ENCODE measurements around the gene PTTG1.

Gene PTTG1

GRCh38 chr5:160473681-160474080 lies 52.0 kb downstream of the PTTG1 start:
- H3K36me3 ChIP-seq (ENCODE audit: insufficient read depth, low read length), result no peaks in the 10 kb centered on the region
- H3K27me3 ChIP-seq (ENCODE audit: insufficient read depth, low read length), result no peaks in the 10 kb centered on the region
- H2AFZ ChIP-seq (ENCODE audit: low read length, unreplicated experiment), result no peak overlapping the region
- peaks cover 41% of the 10 kb centered on the region for H3K4me1 ChIP-seq (ENCODE audit: control insufficient read depth, insufficient read depth, low read length, unreplicated experiment)
- no peak overlapping the region for H3K27ac ChIP-seq (ENCODE audit: low read depth, low read length)
- peaks cover 37% of the 10 kb centered on the region for H3K79me2 ChIP-seq (ENCODE audit: control insufficient read depth, insufficient read depth, low read length, unreplicated experiment)
- H3K4me3 ChIP-seq (ENCODE audit: low read depth, low read length), result no peak overlapping the region

DNA sequence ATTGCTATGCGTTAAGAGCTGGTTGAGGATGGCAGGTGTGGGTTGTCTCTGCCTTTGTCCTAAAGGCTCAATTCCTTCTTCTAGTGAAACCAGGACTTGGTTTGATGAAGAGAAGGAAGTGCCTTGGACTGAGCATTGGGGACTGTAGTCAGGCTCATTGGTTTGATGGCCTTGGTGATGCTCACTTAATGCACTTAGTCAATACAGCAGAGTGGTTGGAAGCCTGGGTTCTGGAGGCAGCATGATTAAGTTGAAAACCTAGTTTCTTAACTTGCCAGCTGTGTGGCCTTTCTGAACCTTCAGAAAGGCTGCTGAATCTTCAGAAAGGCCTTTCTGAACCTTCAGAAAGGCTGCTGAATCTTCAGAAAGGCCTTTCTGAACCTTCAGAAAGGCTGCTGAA lies 52.4 kb downstream of the PTTG1 start:
- H3K4me1 ChIP-seq (ENCODE audit: control insufficient read depth, insufficient read depth, low read length, unreplicated experiment), result peaks cover 42% of the 10 kb centered on the region
- H3K4me3 ChIP-seq (ENCODE audit: low read depth, low read length), result no peak overlapping the region
- H3K36me3 ChIP-seq (ENCODE audit: insufficient read depth, low read length), result no peaks in the 10 kb centered on the region
- no peak overlapping the region for H2AFZ ChIP-seq (ENCODE audit: low read length, unreplicated experiment)
- peaks cover 35% of the 10 kb centered on the region for H3K79me2 ChIP-seq (ENCODE audit: control insufficient read depth, insufficient read depth, low read length, unreplicated experiment)
- H3K27me3 ChIP-seq (ENCODE audit: insufficient read depth, low read length), result no peaks in the 10 kb centered on the region
- H3K27ac ChIP-seq (ENCODE audit: low read depth, low read length), result no peak overlapping the region

- no peak overlapping the region for H3K4me3 ChIP-seq (ENCODE audit: low read depth, low read length)
- H2AFZ ChIP-seq (ENCODE audit: low read length, unreplicated experiment), result no peak overlapping the region
- no peak overlapping the region for H3K27ac ChIP-seq (ENCODE audit: low read depth, low read length)
- no peaks in the 10 kb centered on the region for H3K27me3 ChIP-seq (ENCODE audit: insufficient read depth, low read length)
- peaks cover 22% of the 10 kb centered on the region for H3K79me2 ChIP-seq (ENCODE audit: control insufficient read depth, insufficient read depth, low read length, unreplicated experiment)
- no peaks in the 10 kb centered on the region for H3K36me3 ChIP-seq (ENCODE audit: insufficient read depth, low read length)
- peaks cover 45% of the 10 kb centered on the region for H3K4me1 ChIP-seq (ENCODE audit: control insufficient read depth, insufficient read depth, low read length, unreplicated experiment)
Observed at GRCh38 chr5:160475864-160476438, 54.3 kb downstream of the PTTG1 start.

DNA sequence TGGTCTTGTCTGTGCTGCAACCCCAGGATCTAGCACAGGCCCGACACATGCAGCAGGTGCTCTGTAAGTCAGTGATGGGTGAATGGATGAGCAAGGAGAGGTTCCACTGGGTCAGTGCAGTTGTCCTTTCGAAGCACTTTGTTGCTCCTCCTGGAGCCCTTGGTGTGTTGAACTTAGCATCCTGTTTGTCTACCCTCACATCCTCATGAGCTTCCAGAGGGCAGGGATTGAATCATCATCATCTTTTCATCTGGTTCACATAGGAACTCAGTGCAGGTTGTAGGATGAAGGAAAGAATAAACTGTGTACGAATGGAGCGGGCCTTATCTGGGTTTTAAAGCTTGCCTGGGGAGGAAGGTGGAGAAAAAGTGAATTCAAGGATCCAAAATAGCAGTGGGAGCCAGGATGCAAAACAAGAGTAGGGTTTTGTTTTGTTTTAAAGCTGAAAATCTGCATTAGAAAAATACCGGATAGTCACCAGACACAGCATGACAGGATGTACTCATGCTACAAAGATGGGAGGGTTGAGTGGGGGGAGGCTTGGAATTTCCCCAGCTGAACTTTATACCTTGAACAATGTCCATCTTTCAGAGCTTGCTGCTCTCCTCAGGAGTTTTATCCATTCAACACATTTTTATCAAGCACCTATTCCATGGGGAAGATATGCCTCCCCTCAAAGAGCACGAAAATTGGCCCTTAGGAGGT lies 55.8 kb downstream of the PTTG1 start:
- peaks cover 35% of the 10 kb centered on the region for H3K4me1 ChIP-seq (ENCODE audit: control insufficient read depth, insufficient read depth, low read length, unreplicated experiment)
- H3K27me3 ChIP-seq (ENCODE audit: insufficient read depth, low read length), result no peaks in the 10 kb centered on the region
- no peaks in the 10 kb centered on the region for H3K36me3 ChIP-seq (ENCODE audit: insufficient read depth, low read length)
- no peak overlapping the region for H3K4me3 ChIP-seq (ENCODE audit: low read depth, low read length)
- H3K79me2 ChIP-seq (ENCODE audit: control insufficient read depth, insufficient read depth, low read length, unreplicated experiment), result peaks cover 13% of the 10 kb centered on the region
- H2AFZ ChIP-seq (ENCODE audit: low read length, unreplicated experiment), result no peak overlapping the region
- H3K27ac ChIP-seq (ENCODE audit: low read depth, low read length), result no peak overlapping the region

- no peak overlapping the region for H2AFZ ChIP-seq (ENCODE audit: low read length, unreplicated experiment)
- H3K79me2 ChIP-seq (ENCODE audit: control insufficient read depth, insufficient read depth, low read length, unreplicated experiment), result peaks cover 9% of the 10 kb centered on the region
- H3K4me3 ChIP-seq (ENCODE audit: low read depth, low read length), result no peak overlapping the region
- no peaks in the 10 kb centered on the region for H3K27me3 ChIP-seq (ENCODE audit: insufficient read depth, low read length)
- H3K27ac ChIP-seq (ENCODE audit: low read depth, low read length), result no peak overlapping the region
- no peaks in the 10 kb centered on the region for H3K36me3 ChIP-seq (ENCODE audit: insufficient read depth, low read length)
- H3K4me1 ChIP-seq (ENCODE audit: control insufficient read depth, insufficient read depth, low read length, unreplicated experiment), result peaks cover 35% of the 10 kb centered on the region
Observed at GRCh38 chr5:160478163-160478562, 56.5 kb downstream of the PTTG1 start.

All from ACC112 (cell line).